ENCODE measurements around the gene P2RY12.

The P2RY12 gene

DNA sequence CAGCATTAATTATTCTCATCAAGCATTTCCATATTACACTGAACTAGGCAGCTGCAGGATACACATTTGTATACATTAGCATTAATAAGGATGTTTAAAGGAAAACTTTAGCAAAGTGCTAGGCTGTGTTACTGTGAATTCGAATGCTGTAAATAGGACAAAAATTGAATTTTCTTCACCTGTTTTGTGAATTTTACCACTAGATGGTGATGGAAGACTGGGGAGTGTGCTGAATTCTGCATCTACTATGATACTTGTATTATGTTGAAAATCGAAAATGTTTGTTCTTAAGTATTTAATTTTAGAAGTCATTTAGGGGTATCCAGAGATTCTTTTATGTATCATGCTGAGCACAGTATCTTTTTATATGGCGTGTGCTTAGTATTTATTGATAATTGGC is 93.9 kb downstream of the P2RY12 start:
- FAIRE-seq = no peak
- no peak for TF ChIP-seq POU2F2 (IDR thresholded peaks at IDR 0.05; ENCODE audit: low read depth, low read length)
- no peak for TF ChIP-seq POLR2A (IDR thresholded peaks at IDR 0.05; ENCODE audit: low read depth, low read length)
- no peak for TF ChIP-seq TAF1 (IDR thresholded peaks at IDR 0.05; ENCODE audit: low read depth, low read length)
- no peak for TF ChIP-seq SPI1 (IDR thresholded peaks at IDR 0.05; ENCODE audit: low read depth, low read length)
- TF ChIP-seq PAX5 (IDR thresholded peaks at IDR 0.05; ENCODE audit: insufficient read depth, low read length, severe bottlenecking) = no peak
- no peak for TF ChIP-seq POLR2AphosphoS5 (IDR thresholded peaks at IDR 0.05; ENCODE audit: low read depth, low read length)
- no peak for DNase-seq (ENCODE audit: insufficient read length, low spot score)

DNA sequence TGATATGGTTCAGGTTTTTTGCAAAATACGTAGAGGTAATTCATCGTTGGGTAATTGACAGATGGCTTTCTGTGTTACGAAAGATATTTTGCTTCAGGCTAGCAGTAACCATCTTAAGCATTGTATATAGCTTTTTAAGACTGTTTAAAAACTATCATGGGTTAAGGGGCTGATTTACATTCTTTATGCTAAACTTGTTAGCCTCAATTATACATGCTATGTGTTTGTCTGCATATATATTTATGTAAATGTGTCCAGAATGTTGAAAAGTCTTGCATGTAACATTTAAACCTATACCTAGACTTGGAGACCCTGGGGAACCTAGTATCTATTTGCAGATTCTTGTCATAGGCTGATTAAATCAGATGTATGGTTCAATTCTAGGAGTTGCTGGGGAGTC is 95.1 kb downstream of the P2RY12 start:
- FAIRE-seq (no peak), DNase-seq (ENCODE audit: insufficient read length, low spot score) (no peak)
- no peak for TF ChIP-seq POLR2A (IDR thresholded peaks at IDR 0.05; ENCODE audit: low read depth, low read length)
- TF ChIP-seq POLR2AphosphoS5 (IDR thresholded peaks at IDR 0.05; ENCODE audit: low read depth, low read length) = no peak
- no peak for TF ChIP-seq SPI1 (IDR thresholded peaks at IDR 0.05; ENCODE audit: low read depth, low read length)
- TF ChIP-seq TAF1 (IDR thresholded peaks at IDR 0.05; ENCODE audit: low read depth, low read length) = no peak
